B cell (primary cell): ENCODE measurements around the gene RPSA. TPM values are rescaled to one million over a fixed set of nuclear protein-coding genes. Genes with fewer than 3 reads are reported as not detected.

Source experiments
- ATAC-seq: fragments of 200-7000 bp; cut with Tn5 transposase; one replicate; pipeline ENCODE4 v1.10.0; 2021; ENCODE audit warnings: low read depth, mild to moderate bottlenecking, moderate number of reproducible peaks, moderate library complexity
- CTCF ChIA-PET: fragments of 350-600 bp; sonication (Branson Sonifier 250); formaldehyde crosslinking; loops from one replicate; lab custom pipeline; 2021; ENCODE audit warnings: antibody characterized with exemption, inconsistent platforms; lab: Charles Lee
- POLR2A ChIA-PET: fragments of 350-600 bp; sonication (Branson Sonifier 250); formaldehyde crosslinking; loops from one replicate; lab custom pipeline; 2021; ENCODE audit warnings: antibody characterized with exemption; lab: Charles Lee
- DNase-seq: peaks from one replicate; pipeline ENCODE4 v3.0.0; 2013
- H2AFZ ChIP-seq: 2 replicates; pipeline ENCODE4 v1.6.1; 2012; ENCODE audit warnings: mild to moderate bottlenecking, low read depth, low read length; ENCODE audit not compliant: insufficient read depth, poor library complexity, severe bottlenecking
- H3K27ac ChIP-seq, 2 donors: 1 replicate in 1 of 2; 2 replicates in 1 of 2; pipeline ENCODE4 v1.5.1; 2012 to 2013; ENCODE audit warnings: low read length in 2 of 2, mild to moderate bottlenecking in 2 of 2, moderate library complexity in 1 of 2
- H3K27me3 ChIP-seq, 4 experiments: fragments of 200-600 bp in 1 of 4; sonication (generic) in 1 of 4; replicated peaks in 1 of 4; 1 replicate in 2 of 4; 2 replicates in 2 of 4; pipeline versions ENCODE4 v1.6.1 to v1.7.0; 2013 to 2016; ENCODE audit warnings: low read length in 3 of 4, mild to moderate bottlenecking in 2 of 4, mixed read lengths in 1 of 4, moderate library complexity in 1 of 4; ENCODE audit not compliant: insufficient read depth in 4 of 4, control insufficient read depth in 3 of 4; ENCODE audit errors: control extremely low read depth in 1 of 4
- H3K36me3 ChIP-seq, 2 experiments: replicated peaks in 1 of 2; 1 replicate in 1 of 2; 2 replicates in 1 of 2; pipeline versions ENCODE4 v1.6.1 to v1.7.1; 2013; ENCODE audit warnings: low read length in 1 of 2; ENCODE audit not compliant: insufficient read depth in 2 of 2, control insufficient read depth in 1 of 2; ENCODE audit errors: control extremely low read depth in 1 of 2, extremely low read depth in 1 of 2
- H3K4me1 ChIP-seq, 2 donors: fragments of 200-600 bp in 1 of 2; sonication (generic) in 1 of 2; 1 replicate in 1 of 2; 2 replicates in 1 of 2; pipeline versions ENCODE4 v1.5.1 to v1.6.1; 2013 to 2017; ENCODE audit warnings: low read length in 2 of 2; ENCODE audit not compliant: control insufficient read depth in 2 of 2, insufficient read depth in 2 of 2
- H3K4me2 ChIP-seq: replicated peaks from 2 replicates; pipeline ENCODE3; 2012; ENCODE audit warnings: mild to moderate bottlenecking, low read depth, low read length; ENCODE audit not compliant: poor library complexity, severe bottlenecking
- H3K4me3 ChIP-seq, 5 experiments: fragments of 200-600 bp in 1 of 5; sonication (generic) in 1 of 5; 1 replicate in 3 of 5; 2 replicates in 2 of 5; pipeline versions ENCODE4 v1.5.1 to v1.7.0; 2011 to 2016; ENCODE audit warnings: low read length in 4 of 5, mild to moderate bottlenecking in 4 of 5, low read depth in 2 of 5, control low read depth in 1 of 5, moderate library complexity in 1 of 5; ENCODE audit not compliant: insufficient read depth in 1 of 5; ENCODE audit errors: control extremely low read depth in 1 of 5, extremely low read depth in 1 of 5
- H3K79me2 ChIP-seq: fragments of 200-600 bp; sonication (generic); one replicate; pipeline ENCODE4 v1.6.0; 2016; ENCODE audit warnings: low read length; ENCODE audit not compliant: control insufficient read depth, insufficient read depth
- H3K9ac ChIP-seq: fragments of 200-600 bp; sonication (generic); 2 replicates; pipeline ENCODE4 v1.6.1; 2017; ENCODE audit warnings: mild to moderate bottlenecking, low read length, moderate library complexity
- H3K9me3 ChIP-seq, 3 donors: one replicate each; pipeline versions ENCODE4 v1.6.1 to v1.7.1; 2013; ENCODE audit warnings: low read length in 2 of 3; ENCODE audit not compliant: control insufficient read depth in 2 of 3, insufficient read depth in 1 of 3; ENCODE audit errors: control extremely low read depth in 1 of 3
- H4K20me1 ChIP-seq: 2 replicates; pipeline ENCODE4 v1.6.0; 2012; ENCODE audit warnings: mild to moderate bottlenecking, low read length; ENCODE audit not compliant: insufficient read depth, control insufficient read depth, poor library complexity, severe bottlenecking
- H3K27ac Mint-ChIP-seq: one replicate; pipeline ENCODE4 v1.8.0; 2021; ENCODE audit warnings: mixed read lengths
- H3K27me3 Mint-ChIP-seq: one replicate; pipeline ENCODE4 v1.8.0; 2021; ENCODE audit warnings: mixed read lengths
- H3K4me1 Mint-ChIP-seq: one replicate; pipeline ENCODE4 v1.8.0; 2021; ENCODE audit warnings: mixed read lengths
- H3K4me3 Mint-ChIP-seq: one replicate; pipeline ENCODE4 v1.8.0; 2021; ENCODE audit warnings: mixed read lengths
- H3K9me3 Mint-ChIP-seq: one replicate; pipeline ENCODE4 v1.8.0; 2022; ENCODE audit warnings: mixed read lengths; ENCODE audit not compliant: insufficient read depth
- CTCF ChIP-seq: fragments of 200-600 bp; IDR thresholded peaks from one replicate; pipeline ENCODE4 v1.8.0; 2022; ENCODE audit warnings: antibody characterized with exemption, mild to moderate bottlenecking
- EZH2 ChIP-seq: IDR thresholded peaks from 2 replicates; pipeline ENCODE4 v1.6.1; 2012; ENCODE audit warnings: borderline replicate concordance, low read depth, mild to moderate bottlenecking, moderate library complexity, low read length; ENCODE audit not compliant: insufficient read depth, poor library complexity, severe bottlenecking
- WGBS: methylation state at CpG from one replicate; pipeline ENCODE4 v1.1.5; 2013; ENCODE audit warnings: missing lambda C conversion rate; ENCODE audit not compliant: insufficient coverage; 5-methylcytosine and 5-hydroxymethylcytosine counted together
- intact Hi-C: fragments of 100-400 bp; cut with micrococcal nuclease; formaldehyde crosslinking; loops from one replicate; pipeline ENCODE4 v1.10.0; 2022
- polyA plus RNA-seq: library from polyadenylated mRNA; depleted of rRNA; stranded (reverse); fragments of >200 nt; gene quantifications from 2 replicates; pipeline ENCODE4 v1.2.3, GENCODE V29; 2012
- total RNA-seq, 2 donors: library from RNA; stranded (reverse); fragments of 120-200 nt in 1 of 2; gene quantifications; 1 replicate in 1 of 2; 2 replicates in 1 of 2; pipeline versions ENCODE4 v1.2.3 to v1.2.4, GENCODE V29; 2013 to 2022

Gene RPSA
- total and polyA plus RNA-seq, 2 donors (not counting 1 experiment from before 2014, with no cell fraction given): 1,460 to 2,522 TPM

DNA sequence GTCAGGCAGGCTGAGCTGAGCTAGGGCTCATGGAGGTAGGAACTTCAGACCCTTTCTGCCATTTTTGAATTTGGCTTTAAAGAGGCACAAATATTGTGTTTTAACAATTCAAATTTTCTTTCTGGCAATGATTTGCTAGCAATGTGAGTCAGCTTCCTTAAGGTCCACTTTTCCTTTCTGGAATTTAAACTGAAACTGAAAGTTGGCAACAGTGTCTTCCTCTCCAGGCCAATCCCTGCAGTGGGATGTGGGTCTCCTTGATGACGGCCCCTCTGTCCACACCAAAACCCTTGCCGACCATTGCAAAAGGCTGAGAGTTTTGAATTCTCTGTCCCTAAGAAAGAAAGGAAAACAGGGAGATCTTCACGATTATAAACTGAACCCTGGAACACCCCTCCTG lies 27.1 kb downstream of the RPSA start:
- no peak overlapping the region for H3K27ac Mint-ChIP-seq
- H3K79me2 ChIP-seq: no peaks in the 10 kb centered on the region
- DNase-seq (no peak), ATAC-seq (no peak)
- H3K4me3 ChIP-seq: no peak overlapping the region
- no peaks in the 10 kb centered on the region for H4K20me1 ChIP-seq
- H3K4me1 ChIP-seq: no peaks in the 10 kb centered on the region
- H3K4me2 ChIP-seq: no peak overlapping the region
- POLR2A ChIA-PET: no interaction called here
- peaks cover 17% of the 10 kb centered on the region for H3K27me3 Mint-ChIP-seq
- H3K36me3 ChIP-seq: no peaks in the 10 kb centered on the region
- no peaks in the 10 kb centered on the region for H3K9me3 Mint-ChIP-seq
- H2AFZ ChIP-seq: no peak overlapping the region
- H3K27ac ChIP-seq: no peak overlapping the region
- TF ChIP-seq CTCF (no peak), EZH2 (no peak)
- H3K9ac ChIP-seq: no peak overlapping the region
- CTCF ChIA-PET: no interaction called here
- intact Hi-C loops: no loop called here
- no peak overlapping the region for H3K4me3 Mint-ChIP-seq
- H3K4me1 Mint-ChIP-seq: no peaks in the 10 kb centered on the region
- no CpG with 5 or more reads among the region's 3 CpGs for WGBS
- peaks cover 0 to 3% (median 0%) of the 10 kb centered on the region in 4 experiments for H3K27me3 ChIP-seq
- H3K9me3 ChIP-seq: no peaks in the 10 kb centered on the region

- H3K4me1 Mint-ChIP-seq: no peaks in the 10 kb centered on the region
- WGBS: 81% methylated on average over 2 of the region's 5 CpGs
- no peaks in the 10 kb centered on the region for H3K9me3 Mint-ChIP-seq
- DNase-seq (no peak), ATAC-seq (peak; percentile 78)
- H3K27me3 Mint-ChIP-seq: peaks cover 14% of the 10 kb centered on the region
- TF ChIP-seq CTCF (no peak), EZH2 (no peak)
- H3K4me3 Mint-ChIP-seq: no peak overlapping the region
- H3K36me3 ChIP-seq: no peaks in the 10 kb centered on the region
- H3K79me2 ChIP-seq: no peaks in the 10 kb centered on the region
- no peak overlapping the region for H2AFZ ChIP-seq
- CTCF ChIA-PET: no interaction called here
- H3K9me3 ChIP-seq: no peaks in the 10 kb centered on the region
- POLR2A ChIA-PET: no interaction called here
- intact Hi-C loops: no loop called here
- no peak overlapping the region for H3K27ac Mint-ChIP-seq
- no peak overlapping the region for H3K4me2 ChIP-seq
- H3K27me3 ChIP-seq: peaks cover 0 to 3% (median 0%) of the 10 kb centered on the region in 4 experiments
- no peak overlapping the region for H3K27ac ChIP-seq
- H3K4me3 ChIP-seq: no peak overlapping the region
- no peaks in the 10 kb centered on the region for H3K4me1 ChIP-seq
- H4K20me1 ChIP-seq: no peaks in the 10 kb centered on the region
- H3K9ac ChIP-seq: no peak overlapping the region
These were observed 28.1 kb downstream of the RPSA start for GRCh38 chr3:39434574-39434973.
